ENCODE results near the gene RYR3. TPM values are rescaled to one million over a fixed set of nuclear protein-coding genes. Genes with fewer than 3 reads are reported as not detected.

Gene RYR3
- total RNA-seq, 2 experiments from 2014 or later = not detected

- Mint-ChIP-seq H3K36me3 (ENCODE audit: low read depth) (no peaks in the 10 kb centered on the region), H3K27me3 (peaks cover 6% of the 10 kb centered on the region), H3K4me3 (no peak overlapping the region), H3K9me3 (ENCODE audit: low read depth) (no peaks in the 10 kb centered on the region), H3K4me1 (no peaks in the 10 kb centered on the region), H3K27ac (no peak overlapping the region)
- intact Hi-C loops (cut with DNase I, micrococcal nuclease) = no loop called here
- ChIA-PET CTCF (no interaction called here), POLR2A (interaction anchor here (0.6 kb wide), 1 partner anchor 224 kb away, joined by 3 read pairs; no protein-coding TSS in a partner anchor)
- ATAC-seq (no peak), DNase-seq (no peak)
Observed at GRCh38 chr15:33601461-33601860, 290.7 kb downstream of the RYR3 start.

GRCh38 chr15:33608714-33609113 is 297.9 kb downstream of the RYR3 start:
- Mint-ChIP-seq H3K9me3 (ENCODE audit: low read depth) (no peaks in the 10 kb centered on the region), H3K27ac (no peak overlapping the region), H3K27me3 (peaks cover 11% of the 10 kb centered on the region), H3K4me3 (no peak overlapping the region), H3K4me1 (no peaks in the 10 kb centered on the region), H3K36me3 (ENCODE audit: low read depth) (no peaks in the 10 kb centered on the region)
- DNase-seq (no peak), ATAC-seq (no peak)
- POLR2A ChIA-PET = no interaction called here
- intact Hi-C loops (cut with DNase I, micrococcal nuclease) = no loop called here
- CTCF ChIA-PET = interaction anchor here (0.6 kb wide), 1 partner anchor 8 kb away, joined by 3 read pairs; no protein-coding TSS in a partner anchor

GRCh38 chr15:33612721-33613304 is 302.0 kb downstream of the RYR3 start:
- CTCF ChIA-PET = no interaction called here
- H3K9me3 Mint-ChIP-seq (ENCODE audit: low read depth) = no peaks in the 10 kb centered on the region
- intact Hi-C loops (cut with DNase I, micrococcal nuclease) = no loop called here
- POLR2A ChIA-PET = no interaction called here
- H3K27me3 Mint-ChIP-seq = peaks cover 9% of the 10 kb centered on the region
- H3K27ac Mint-ChIP-seq = no peak overlapping the region
- H3K4me1 Mint-ChIP-seq = no peaks in the 10 kb centered on the region
- H3K4me3 Mint-ChIP-seq = no peak overlapping the region
- no peaks in the 10 kb centered on the region for H3K36me3 Mint-ChIP-seq (ENCODE audit: low read depth)
- DNase-seq (no peak), ATAC-seq (no peak)

- no peak for DNase-seq
- H3K27me3 Mint-ChIP-seq = peaks cover 5% of the 10 kb centered on the region
- no peak for ATAC-seq
- H3K4me1 Mint-ChIP-seq = no peaks in the 10 kb centered on the region
- ChIA-PET CTCF (interaction anchor here (0.6 kb wide), 1 partner anchor 8 kb away, joined by 3 read pairs; no protein-coding TSS in a partner anchor), POLR2A (no interaction called here)
- no peak overlapping the region for H3K27ac Mint-ChIP-seq
- H3K4me3 Mint-ChIP-seq = no peak overlapping the region
- no peaks in the 10 kb centered on the region for H3K36me3 Mint-ChIP-seq (ENCODE audit: low read depth)
- no peaks in the 10 kb centered on the region for H3K9me3 Mint-ChIP-seq (ENCODE audit: low read depth)
- intact Hi-C loops (cut with DNase I, micrococcal nuclease) = no loop called here
Observed at GRCh38 chr15:33616475-33616874, 305.7 kb downstream of the RYR3 start.

- H3K27me3 Mint-ChIP-seq = peaks cover 11% of the 10 kb centered on the region
- H3K36me3 Mint-ChIP-seq (ENCODE audit: low read depth) = no peaks in the 10 kb centered on the region
- no peaks in the 10 kb centered on the region for H3K4me1 Mint-ChIP-seq
- ATAC-seq = no peak
- ChIA-PET POLR2A (no interaction called here), CTCF (interaction anchor here (0.8 to 1.4 kb wide), 2 partner anchors 9 to 16 kb away, joined by 3 read pairs; no protein-coding TSS in a partner anchor)
- DNase-seq = no peak
- H3K4me3 Mint-ChIP-seq = no peak overlapping the region
- intact Hi-C loops (cut with DNase I, micrococcal nuclease) = no loop called here
- no peak overlapping the region for H3K27ac Mint-ChIP-seq
- H3K9me3 Mint-ChIP-seq (ENCODE audit: low read depth) = no peaks in the 10 kb centered on the region
Observed at GRCh38 chr15:33618350-33618749, 307.6 kb downstream of the RYR3 start.

GRCh38 chr15:33621141-33621540 is 310.4 kb downstream of the RYR3 start:
- ChIA-PET POLR2A (no interaction called here), CTCF (no interaction called here)
- DNase-seq = no peak
- intact Hi-C loops (cut with DNase I, micrococcal nuclease) = no loop called here
- Mint-ChIP-seq H3K27ac (no peak overlapping the region), H3K4me1 (no peaks in the 10 kb centered on the region), H3K36me3 (ENCODE audit: low read depth) (no peaks in the 10 kb centered on the region), H3K27me3 (peaks cover 20% of the 10 kb centered on the region), H3K4me3 (no peak overlapping the region), H3K9me3 (ENCODE audit: low read depth) (no peaks in the 10 kb centered on the region)
- ATAC-seq = no peak

- peak; percentile 12 for DNase-seq
- Mint-ChIP-seq H3K36me3 (ENCODE audit: low read depth) (no peaks in the 10 kb centered on the region), H3K27me3 (peaks cover 26% of the 10 kb centered on the region), H3K27ac (no peak overlapping the region), H3K9me3 (ENCODE audit: low read depth) (no peaks in the 10 kb centered on the region), H3K4me1 (no peaks in the 10 kb centered on the region), H3K4me3 (no peak overlapping the region)
- ChIA-PET POLR2A (no interaction called here), CTCF (no interaction called here)
- intact Hi-C loops (cut with DNase I, micrococcal nuclease) = no loop called here
- no peak for ATAC-seq
Observed at GRCh38 chr15:33623010-33623409, 312.2 kb downstream of the RYR3 start.

- Mint-ChIP-seq H3K36me3 (ENCODE audit: low read depth) (no peaks in the 10 kb centered on the region), H3K4me3 (no peak overlapping the region), H3K9me3 (ENCODE audit: low read depth) (no peaks in the 10 kb centered on the region), H3K27ac (no peak overlapping the region), H3K27me3 (peaks cover 26% of the 10 kb centered on the region), H3K4me1 (no peaks in the 10 kb centered on the region)
- ATAC-seq = no peak
- POLR2A ChIA-PET = no interaction called here
- CTCF ChIA-PET = no interaction called here
- DNase-seq = no peak
- intact Hi-C loops (cut with DNase I, micrococcal nuclease) = no loop called here
Observed at GRCh38 chr15:33624439-33624838, 313.7 kb downstream of the RYR3 start.

GRCh38 chr15:33629647-33630046 is 318.9 kb downstream of the RYR3 start:
- ATAC-seq (no peak), DNase-seq (no peak)
- Mint-ChIP-seq H3K4me1 (no peaks in the 10 kb centered on the region), H3K36me3 (ENCODE audit: low read depth) (no peaks in the 10 kb centered on the region), H3K9me3 (ENCODE audit: low read depth) (no peaks in the 10 kb centered on the region), H3K27ac (no peak overlapping the region), H3K4me3 (no peak overlapping the region), H3K27me3 (peaks cover 20% of the 10 kb centered on the region)
- POLR2A ChIA-PET = no interaction called here
- CTCF ChIA-PET = no interaction called here
- intact Hi-C loops (cut with DNase I, micrococcal nuclease) = no loop called here

GRCh38 chr15:33636234-33636633 is 325.5 kb downstream of the RYR3 start:
- intact Hi-C loops (cut with DNase I, micrococcal nuclease) = no loop called here
- ATAC-seq (no peak), DNase-seq (no peak)
- H3K36me3 Mint-ChIP-seq (ENCODE audit: low read depth) = no peaks in the 10 kb centered on the region
- H3K27me3 Mint-ChIP-seq = peaks cover 10% of the 10 kb centered on the region
- ChIA-PET CTCF (interaction anchor here (0.8 kb wide), 1 partner anchor 9 kb away, joined by 4 read pairs; no protein-coding TSS in a partner anchor), POLR2A (no interaction called here)
- H3K9me3 Mint-ChIP-seq (ENCODE audit: low read depth) = no peaks in the 10 kb centered on the region
- H3K4me3 Mint-ChIP-seq = no peak overlapping the region
- peaks cover 3% of the 10 kb centered on the region for H3K4me1 Mint-ChIP-seq
- no peak overlapping the region for H3K27ac Mint-ChIP-seq

- ChIA-PET POLR2A (no interaction called here), CTCF (interaction anchor here (1.4 kb wide), 1 partner anchor 64 kb away, joined by 5 read pairs; no protein-coding TSS in a partner anchor)
- H3K9me3 Mint-ChIP-seq (ENCODE audit: low read depth) = no peaks in the 10 kb centered on the region
- no peaks in the 10 kb centered on the region for H3K36me3 Mint-ChIP-seq (ENCODE audit: low read depth)
- intact Hi-C loops (cut with DNase I, micrococcal nuclease) = no loop called here
- H3K27me3 Mint-ChIP-seq = peaks cover 12% of the 10 kb centered on the region
- no peak for DNase-seq
- H3K27ac Mint-ChIP-seq = no peak overlapping the region
- H3K4me1 Mint-ChIP-seq = peaks cover 3% of the 10 kb centered on the region
- H3K4me3 Mint-ChIP-seq = no peak overlapping the region
- ATAC-seq = no peak
Observed at GRCh38 chr15:33636958-33637357, 326.2 kb downstream of the RYR3 start.

GRCh38 chr15:33638453-33638852 is 327.7 kb downstream of the RYR3 start:
- H3K27ac Mint-ChIP-seq = no peak overlapping the region
- no peak for DNase-seq
- H3K36me3 Mint-ChIP-seq (ENCODE audit: low read depth) = no peaks in the 10 kb centered on the region
- intact Hi-C loops (cut with DNase I, micrococcal nuclease) = no loop called here
- ChIA-PET CTCF (no interaction called here), POLR2A (no interaction called here)
- ATAC-seq = no peak
- H3K27me3 Mint-ChIP-seq = peaks cover 13% of the 10 kb centered on the region
- no peak overlapping the region for H3K4me3 Mint-ChIP-seq
- H3K9me3 Mint-ChIP-seq (ENCODE audit: low read depth) = no peaks in the 10 kb centered on the region
- peaks cover 3% of the 10 kb centered on the region for H3K4me1 Mint-ChIP-seq

All from activated CD4-positive, alpha-beta T cell treated with anti-CD3 and anti-CD28 coated beads for 36 hours (primary cell).